HepG2 (cell line): ENCODE measurements around the gene RBBP8NL. TPM values are rescaled to one million over a fixed set of nuclear protein-coding genes. Genes with fewer than 3 reads are reported as not detected.

Source experiments
- ARHGAP35 ChIP-seq: sonication (generic); formaldehyde crosslinking; IDR thresholded peaks from 2 replicates; pipeline ENCODE4 v1.9.0; 2022; ENCODE audit warnings: mild to moderate bottlenecking, inconsistent platforms, moderate library complexity, missing genetic modification reagents, borderline replicate concordance
- ESRRA ChIP-seq: sonication (generic); formaldehyde crosslinking; IDR thresholded peaks from 2 replicates; pipeline ENCODE4 v1.5.1; 2020; ENCODE audit warnings: mild to moderate bottlenecking, low read depth, missing genetic modification reagents
- KLF16 ChIP-seq, 2 experiments: sonication (generic) in 1 of 2; formaldehyde crosslinking in 1 of 2; IDR thresholded peaks; 2 replicates each; pipeline versions ENCODE4 v1.6.1 to v1.8.0; 2016 to 2023; ENCODE audit warnings: missing genetic modification reagents in 2 of 2, missing compliant biosample characterization in 1 of 2
- SP1 ChIP-seq, 2 experiments: fragments of 450-650 bp in 1 of 2; sonication (generic) in 1 of 2; formaldehyde crosslinking in 1 of 2; IDR thresholded peaks; 2 replicates each; pipeline versions ENCODE4 v1.4.0 to v1.6.1; 2016 to 2020; ENCODE audit warnings: missing genetic modification reagents in 1 of 2
- U2AF1 ChIP-seq: fragments of 200-400 bp; formaldehyde crosslinking; optimal IDR thresholded peaks from 2 replicates; pipeline ENCODE3; 2017; ENCODE audit warnings: mild to moderate bottlenecking, low read depth, low read length
- XRCC5 ChIP-seq: fragments of 200-400 bp; formaldehyde crosslinking; optimal IDR thresholded peaks from 2 replicates; pipeline ENCODE3; 2017; ENCODE audit warnings: mild to moderate bottlenecking, low read length
- ZBTB8A ChIP-seq: sonication (generic); formaldehyde crosslinking; IDR thresholded peaks from 2 replicates; pipeline ENCODE4 v1.4.0; 2020; ENCODE audit warnings: mild to moderate bottlenecking, low read depth, missing genetic modification reagents, borderline replicate concordance
- ZNF143 ChIP-seq: sonication (generic); formaldehyde crosslinking; IDR thresholded peaks from 2 replicates; pipeline ENCODE4 v1.4.0; 2020; ENCODE audit warnings: missing genetic modification reagents
- ZNF264 ChIP-seq: sonication (generic); formaldehyde crosslinking; IDR thresholded peaks from 2 replicates; pipeline ENCODE4 v1.4.0; 2020; ENCODE audit warnings: missing genetic modification reagents
- ZNF652 ChIP-seq: IDR thresholded peaks from 2 replicates; pipeline ENCODE4 v1.6.1; 2016; ENCODE audit warnings: low read depth, borderline replicate concordance
- ZNF672 ChIP-seq: sonication (generic); formaldehyde crosslinking; IDR thresholded peaks from 2 replicates; pipeline ENCODE4 v1.8.1; 2022; ENCODE audit warnings: missing genetic modification reagents
- ZNF773 ChIP-seq: sonication (generic); formaldehyde crosslinking; IDR thresholded peaks from 2 replicates; pipeline ENCODE4 v1.4.0; 2020; ENCODE audit warnings: missing genetic modification reagents, borderline replicate concordance
- ZNF781 ChIP-seq: sonication (generic); formaldehyde crosslinking; IDR thresholded peaks from 2 replicates; pipeline ENCODE4 v1.5.1; 2020; ENCODE audit warnings: borderline replicate concordance, mild to moderate bottlenecking, missing genetic modification reagents; ENCODE audit errors: not compliant biosample characterization
- polyA plus RNA-seq, 8 experiments: library from polyadenylated mRNA; depleted of rRNA in 3 of 8; stranded (reverse) in 7 of 8; unstranded in 1 of 8; fragments of >200 nt; fragmentation: Illumina TruSeq in 4 of 8; extraction: Trizol in 4 of 8; gene quantifications; 2 replicates each; pipeline versions ENCODE4 v1.2.1 to v1.2.3, GENCODE V29; 2011 to 2016; ENCODE audit warnings: low read depth in 4 of 8, missing spikeins in 1 of 8, mixed read lengths in 1 of 8; ENCODE audit not compliant: insufficient read depth in 1 of 8
- total RNA-seq, 5 experiments: library from RNA; depleted of rRNA; stranded (reverse); fragments of >200 nt; fragmentation: Illumina TruSeq; extraction: Trizol; gene quantifications; 2 replicates each; pipeline ENCODE4 v1.2.3, GENCODE V29; 2016; ENCODE audit warnings: low read depth in 1 of 5
- TF ChIP-seq, protein P1 (sequence below): sonication (generic); formaldehyde crosslinking; IDR thresholded peaks from 2 replicates; pipeline ENCODE4 v1.4.0; 2020; ENCODE audit warnings: missing genetic modification reagents
- TF ChIP-seq, protein P2 (sequence below): sonication (generic); formaldehyde crosslinking; IDR thresholded peaks from 2 replicates; pipeline ENCODE4 v1.4.0; 2020; ENCODE audit warnings: missing genetic modification reagents
- TF ChIP-seq, protein P3 (sequence below), 2 experiments: IDR thresholded peaks; 2 replicates each; pipeline ENCODE4 v1.6.1; 2011 to 2012; ENCODE audit warnings: low read length in 2 of 2, borderline replicate concordance in 1 of 2, low read depth in 1 of 2, mild to moderate bottlenecking in 1 of 2, moderate library complexity in 1 of 2
- TF ChIP-seq, protein P4 (sequence below): sonication (generic); formaldehyde crosslinking; IDR thresholded peaks from 2 replicates; pipeline ENCODE4 v1.9.0; 2022; ENCODE audit warnings: low read depth, missing genetic modification reagents

RBBP8NL gene
- total and polyA plus RNA-seq, 2 of the 13 experiments (the other 11 are each of a cell fraction or from before 2014, with no cell fraction given), result 0.69 to 0.86 TPM

DNA sequence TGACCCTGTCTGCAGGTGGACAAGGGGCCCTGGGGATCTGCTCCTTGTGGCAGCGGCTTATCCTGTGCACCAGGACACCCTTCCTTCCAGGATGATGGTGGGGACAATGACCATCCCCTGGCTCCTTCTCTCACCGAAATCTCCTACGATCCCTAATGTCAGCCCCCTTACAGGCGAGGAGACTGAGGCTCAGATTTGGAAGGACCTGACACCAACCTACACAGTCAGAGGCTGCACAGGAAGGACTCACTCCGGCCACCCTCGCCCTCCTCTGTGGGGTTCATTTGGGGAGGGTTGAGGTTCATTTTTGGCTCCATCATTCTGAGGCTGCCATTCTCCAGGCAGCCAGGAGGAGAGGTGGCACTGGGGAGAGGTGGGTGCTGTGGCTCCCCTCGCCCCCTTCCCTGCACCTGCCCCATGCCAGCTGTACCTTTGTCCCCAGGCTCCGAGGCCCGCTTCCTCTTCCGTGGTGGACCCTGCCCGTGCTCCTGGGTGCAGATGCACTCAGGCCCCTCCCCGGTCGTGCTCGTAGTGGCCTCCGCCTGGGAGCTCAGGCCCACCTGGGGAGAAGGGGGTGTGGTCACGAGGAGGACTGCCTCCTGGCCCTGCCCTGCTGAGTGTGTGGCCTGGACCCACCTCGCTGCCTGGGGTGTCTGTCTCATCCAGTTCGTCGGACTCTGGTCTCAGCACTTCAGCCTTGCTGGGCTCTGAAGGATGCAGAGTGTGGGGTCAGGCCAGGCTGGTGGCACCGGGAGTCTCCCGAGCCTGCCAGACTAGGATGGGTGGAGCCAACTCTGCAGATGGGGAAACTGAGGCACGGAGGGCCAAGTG, 14.9 kb downstream of the RBBP8NL start (continued):
- TF ChIP-seq, protein P1, sequence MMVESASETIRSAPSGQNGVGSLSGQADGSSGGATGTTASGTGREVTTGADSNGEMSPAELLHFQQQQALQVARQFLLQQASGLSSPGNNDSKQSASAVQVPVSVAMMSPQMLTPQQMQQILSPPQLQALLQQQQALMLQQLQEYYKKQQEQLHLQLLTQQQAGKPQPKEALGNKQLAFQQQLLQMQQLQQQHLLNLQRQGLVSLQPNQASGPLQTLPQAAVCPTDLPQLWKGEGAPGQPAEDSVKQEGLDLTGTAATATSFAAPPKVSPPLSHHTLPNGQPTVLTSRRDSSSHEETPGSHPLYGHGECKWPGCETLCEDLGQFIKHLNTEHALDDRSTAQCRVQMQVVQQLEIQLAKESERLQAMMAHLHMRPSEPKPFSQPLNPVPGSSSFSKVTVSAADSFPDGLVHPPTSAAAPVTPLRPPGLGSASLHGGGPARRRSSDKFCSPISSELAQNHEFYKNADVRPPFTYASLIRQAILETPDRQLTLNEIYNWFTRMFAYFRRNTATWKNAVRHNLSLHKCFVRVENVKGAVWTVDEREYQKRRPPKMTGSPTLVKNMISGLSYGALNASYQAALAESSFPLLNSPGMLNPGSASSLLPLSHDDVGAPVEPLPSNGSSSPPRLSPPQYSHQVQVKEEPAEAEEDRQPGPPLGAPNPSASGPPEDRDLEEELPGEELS (CRISPR knock-in tag), result peak; percentile 41; the same call in 1 of the 2 replicates
- TF ChIP-seq, protein P2, sequence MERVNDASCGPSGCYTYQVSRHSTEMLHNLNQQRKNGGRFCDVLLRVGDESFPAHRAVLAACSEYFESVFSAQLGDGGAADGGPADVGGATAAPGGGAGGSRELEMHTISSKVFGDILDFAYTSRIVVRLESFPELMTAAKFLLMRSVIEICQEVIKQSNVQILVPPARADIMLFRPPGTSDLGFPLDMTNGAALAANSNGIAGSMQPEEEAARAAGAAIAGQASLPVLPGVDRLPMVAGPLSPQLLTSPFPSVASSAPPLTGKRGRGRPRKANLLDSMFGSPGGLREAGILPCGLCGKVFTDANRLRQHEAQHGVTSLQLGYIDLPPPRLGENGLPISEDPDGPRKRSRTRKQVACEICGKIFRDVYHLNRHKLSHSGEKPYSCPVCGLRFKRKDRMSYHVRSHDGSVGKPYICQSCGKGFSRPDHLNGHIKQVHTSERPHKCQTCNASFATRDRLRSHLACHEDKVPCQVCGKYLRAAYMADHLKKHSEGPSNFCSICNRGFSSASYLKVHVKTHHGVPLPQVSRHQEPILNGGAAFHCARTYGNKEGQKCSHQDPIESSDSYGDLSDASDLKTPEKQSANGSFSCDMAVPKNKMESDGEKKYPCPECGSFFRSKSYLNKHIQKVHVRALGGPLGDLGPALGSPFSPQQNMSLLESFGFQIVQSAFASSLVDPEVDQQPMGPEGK (CRISPR knock-in tag), result peak; percentile 78
- TF ChIP-seq ZNF672 (no peak), ARHGAP35 (CRISPR knock-in tag) (no peak; the same call in 1 of the 2 replicates), ZNF264 (CRISPR knock-in tag) (no peak), ESRRA (peak; percentile 78; the same call in 1 of the 2 replicates), ZNF652 (CRISPR knock-in tag) (no peak), U2AF1 (no peak), KLF16 (CRISPR knock-in tag; IDR thresholded peaks at IDR 0.05) (no peak), ZNF773 (CRISPR knock-in tag) (no peak), ZBTB8A (peak; percentile 42; the same call in 1 of the 2 replicates), ZNF781 (CRISPR knock-in tag) (peak; percentile 60), SP1 (IDR thresholded peaks at IDR 0.05) (no peak), SP1 (CRISPR knock-in tag; IDR thresholded peaks at IDR 0.05) (peak; percentile 79; the same call in 1 of the 2 replicates), ZNF143 (CRISPR knock-in tag) (no peak), XRCC5 (no peak)
- TF ChIP-seq, protein P3, sequence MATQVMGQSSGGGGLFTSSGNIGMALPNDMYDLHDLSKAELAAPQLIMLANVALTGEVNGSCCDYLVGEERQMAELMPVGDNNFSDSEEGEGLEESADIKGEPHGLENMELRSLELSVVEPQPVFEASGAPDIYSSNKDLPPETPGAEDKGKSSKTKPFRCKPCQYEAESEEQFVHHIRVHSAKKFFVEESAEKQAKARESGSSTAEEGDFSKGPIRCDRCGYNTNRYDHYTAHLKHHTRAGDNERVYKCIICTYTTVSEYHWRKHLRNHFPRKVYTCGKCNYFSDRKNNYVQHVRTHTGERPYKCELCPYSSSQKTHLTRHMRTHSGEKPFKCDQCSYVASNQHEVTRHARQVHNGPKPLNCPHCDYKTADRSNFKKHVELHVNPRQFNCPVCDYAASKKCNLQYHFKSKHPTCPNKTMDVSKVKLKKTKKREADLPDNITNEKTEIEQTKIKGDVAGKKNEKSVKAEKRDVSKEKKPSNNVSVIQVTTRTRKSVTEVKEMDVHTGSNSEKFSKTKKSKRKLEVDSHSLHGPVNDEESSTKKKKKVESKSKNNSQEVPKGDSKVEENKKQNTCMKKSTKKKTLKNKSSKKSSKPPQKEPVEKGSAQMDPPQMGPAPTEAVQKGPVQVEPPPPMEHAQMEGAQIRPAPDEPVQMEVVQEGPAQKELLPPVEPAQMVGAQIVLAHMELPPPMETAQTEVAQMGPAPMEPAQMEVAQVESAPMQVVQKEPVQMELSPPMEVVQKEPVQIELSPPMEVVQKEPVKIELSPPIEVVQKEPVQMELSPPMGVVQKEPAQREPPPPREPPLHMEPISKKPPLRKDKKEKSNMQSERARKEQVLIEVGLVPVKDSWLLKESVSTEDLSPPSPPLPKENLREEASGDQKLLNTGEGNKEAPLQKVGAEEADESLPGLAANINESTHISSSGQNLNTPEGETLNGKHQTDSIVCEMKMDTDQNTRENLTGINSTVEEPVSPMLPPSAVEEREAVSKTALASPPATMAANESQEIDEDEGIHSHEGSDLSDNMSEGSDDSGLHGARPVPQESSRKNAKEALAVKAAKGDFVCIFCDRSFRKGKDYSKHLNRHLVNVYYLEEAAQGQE (IDR thresholded peaks at IDR 0.05; ENCODE audit: borderline replicate concordance in 1 of 2, low read depth in 1 of 2, low read length in 2 of 2), result no peak
- TF ChIP-seq, protein P4, sequence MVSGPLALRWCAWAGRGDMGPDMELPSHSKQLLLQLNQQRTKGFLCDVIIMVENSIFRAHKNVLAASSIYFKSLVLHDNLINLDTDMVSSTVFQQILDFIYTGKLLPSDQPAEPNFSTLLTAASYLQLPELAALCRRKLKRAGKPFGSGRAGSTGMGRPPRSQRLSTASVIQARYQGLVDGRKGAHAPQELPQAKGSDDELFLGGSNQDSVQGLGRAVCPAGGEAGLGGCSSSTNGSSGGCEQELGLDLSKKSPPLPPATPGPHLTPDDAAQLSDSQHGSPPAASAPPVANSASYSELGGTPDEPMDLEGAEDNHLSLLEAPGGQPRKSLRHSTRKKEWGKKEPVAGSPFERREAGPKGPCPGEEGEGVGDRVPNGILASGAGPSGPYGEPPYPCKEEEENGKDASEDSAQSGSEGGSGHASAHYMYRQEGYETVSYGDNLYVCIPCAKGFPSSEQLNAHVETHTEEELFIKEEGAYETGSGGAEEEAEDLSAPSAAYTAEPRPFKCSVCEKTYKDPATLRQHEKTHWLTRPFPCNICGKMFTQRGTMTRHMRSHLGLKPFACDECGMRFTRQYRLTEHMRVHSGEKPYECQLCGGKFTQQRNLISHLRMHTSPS (CRISPR knock-in tag), result peak; percentile 64; the same call in 1 of the 2 replicates
